ENCODE measurements around the gene RALGAPA1. TPM values are rescaled to one million over a fixed set of nuclear protein-coding genes. Genes with fewer than 3 reads are reported as not detected.

RALGAPA1 gene
- total RNA-seq, 1 donor from 2014 or later, result 19.5 TPM

- DNase-seq (ENCODE audit: low read depth), result no peak
- H3K4me3 ChIP-seq (ENCODE audit: low read depth, low read length), result no peak overlapping the region
- no peak for TF ChIP-seq CTCF (conservative IDR thresholded peaks at IDR 0.05; ENCODE audit: low read depth, low read length)
Observed at GRCh38 chr14:35712466-35712865, 96.6 kb downstream of the RALGAPA1 start.

DNA sequence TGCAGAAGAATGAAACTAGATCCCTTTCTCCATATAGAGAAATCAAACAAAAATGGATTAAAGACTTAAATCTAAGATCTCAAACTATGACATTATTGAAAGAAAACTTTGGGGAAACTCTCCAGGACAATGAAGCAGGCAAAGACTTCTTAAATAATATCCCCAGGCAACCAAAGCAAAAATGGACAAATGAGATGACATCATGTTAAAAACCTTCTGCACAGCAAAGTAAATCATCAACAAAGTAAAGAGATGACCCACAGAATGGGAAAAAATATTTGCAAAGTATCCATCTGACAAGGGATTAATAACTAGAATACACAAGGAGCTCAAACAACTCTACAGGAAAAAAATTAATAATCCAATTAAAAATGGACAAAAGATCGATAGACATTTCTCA, 101.0 kb downstream of the RALGAPA1 start:
- DNase-seq (ENCODE audit: low read depth), result no peak
- no peak overlapping the region for H3K4me3 ChIP-seq (ENCODE audit: low read depth, low read length)
- no peak for TF ChIP-seq CTCF (conservative IDR thresholded peaks at IDR 0.05; ENCODE audit: low read depth, low read length)

DNA sequence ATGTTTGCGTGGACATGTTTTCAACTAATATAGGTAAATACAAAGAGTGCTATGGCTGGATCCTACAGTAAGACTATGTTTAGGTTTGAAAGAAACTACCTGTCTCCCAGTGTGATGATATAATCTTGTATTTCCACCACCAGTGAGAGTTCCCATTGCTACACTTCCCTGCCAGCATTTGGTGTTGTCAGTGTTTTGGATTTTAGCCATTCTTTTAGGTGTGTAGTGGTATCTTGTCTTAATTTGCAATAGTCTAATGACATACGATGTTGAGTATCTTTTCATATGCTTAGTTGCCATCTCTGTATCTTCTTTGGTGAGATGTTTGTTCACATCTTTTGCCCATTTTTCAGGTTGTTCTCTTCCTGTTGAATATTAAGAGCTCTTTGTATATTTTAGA, 103.5 kb downstream of the RALGAPA1 start:
- no peak for DNase-seq (ENCODE audit: low read depth)
- no peak overlapping the region for H3K4me3 ChIP-seq (ENCODE audit: low read depth, low read length)
- no peak for TF ChIP-seq CTCF (conservative IDR thresholded peaks at IDR 0.05; ENCODE audit: low read depth, low read length)

DNA sequence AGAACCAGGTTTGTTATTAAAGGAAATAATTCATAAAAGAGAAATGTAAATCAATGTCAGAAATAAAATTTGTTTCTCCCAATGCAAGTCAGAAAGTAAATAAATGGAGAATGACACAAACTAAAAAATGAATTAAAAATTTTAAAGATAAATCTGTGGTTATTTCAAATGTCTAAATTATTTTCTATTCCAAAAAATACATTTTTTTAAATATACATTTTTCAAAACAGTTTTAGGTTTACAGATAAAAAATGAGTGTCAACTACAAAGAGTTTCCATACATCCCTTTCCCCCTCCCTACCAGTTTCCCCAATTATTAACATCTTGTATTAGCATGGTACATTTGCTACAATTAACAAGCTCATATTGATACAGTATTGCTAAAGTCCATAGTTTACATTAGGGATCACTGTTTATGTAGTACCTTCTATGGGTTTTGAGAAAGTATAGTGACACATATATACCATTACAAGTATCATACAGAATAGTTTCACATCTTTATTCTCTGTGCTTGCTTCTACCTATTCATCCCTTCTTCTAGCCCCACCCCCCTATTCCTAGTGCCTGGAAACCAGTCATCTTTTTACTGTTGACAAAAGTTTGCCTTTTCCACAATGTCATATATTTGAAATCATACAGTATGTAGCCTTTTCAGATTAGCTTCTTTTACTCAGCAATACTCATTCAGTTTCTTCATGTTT, 104.2 kb downstream of the RALGAPA1 start:
- TF ChIP-seq CTCF (conservative IDR thresholded peaks at IDR 0.05; ENCODE audit: low read depth, low read length), result no peak
- DNase-seq (ENCODE audit: low read depth), result no peak
- no peak overlapping the region for H3K4me3 ChIP-seq (ENCODE audit: low read depth, low read length)

DNA sequence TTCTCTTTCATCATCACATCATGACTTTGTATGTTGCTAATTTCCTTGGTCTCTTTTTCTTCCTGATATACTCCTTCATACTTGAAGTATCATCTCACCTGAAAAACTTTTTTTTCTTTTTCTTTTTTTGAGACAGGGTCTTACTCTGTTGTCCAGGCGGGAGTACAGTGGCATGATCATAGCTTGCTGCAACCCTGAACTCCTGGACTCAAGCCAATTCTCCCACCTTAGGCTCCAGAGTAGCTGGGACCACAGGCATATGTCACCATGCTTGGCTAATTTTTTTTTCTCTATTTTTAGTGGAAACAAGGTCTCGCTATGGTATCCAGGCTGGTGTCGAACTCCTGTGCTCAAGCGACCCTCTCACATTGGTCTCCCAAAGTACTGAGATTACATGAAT, 107.6 kb downstream of the RALGAPA1 start:
- no peak for TF ChIP-seq CTCF (conservative IDR thresholded peaks at IDR 0.05; ENCODE audit: low read depth, low read length)
- H3K4me3 ChIP-seq (ENCODE audit: low read depth, low read length), result no peak overlapping the region
- DNase-seq (ENCODE audit: low read depth), result no peak

- TF ChIP-seq CTCF (conservative IDR thresholded peaks at IDR 0.05; ENCODE audit: low read depth, low read length), result no peak
- no peak overlapping the region for H3K4me3 ChIP-seq (ENCODE audit: low read depth, low read length)
- no peak for DNase-seq (ENCODE audit: low read depth)
Observed at GRCh38 chr14:35699791-35700444, 109.2 kb downstream of the RALGAPA1 start.

GRCh38 chr14:35696575-35696974, 112.5 kb downstream of the RALGAPA1 start:
- TF ChIP-seq CTCF (conservative IDR thresholded peaks at IDR 0.05; ENCODE audit: low read depth, low read length), result no peak
- no peak overlapping the region for H3K4me3 ChIP-seq (ENCODE audit: low read depth, low read length)
- no peak for DNase-seq (ENCODE audit: low read depth)
